HepG2 (cell line): ENCODE results near the gene MCM8. TPM values are rescaled to one million over a fixed set of nuclear protein-coding genes. Genes with fewer than 3 reads are reported as not detected.

Source experiments
- CENPX ChIP-seq: sonication (generic); formaldehyde crosslinking; IDR thresholded peaks from 2 replicates; pipeline ENCODE4 v1.9.0; 2021; ENCODE audit warnings: mild to moderate bottlenecking, missing genetic modification reagents, moderate library complexity
- MIER2 ChIP-seq: IDR thresholded peaks from 2 replicates; pipeline ENCODE4 v1.6.1; 2016; ENCODE audit warnings: missing biosample characterization, missing genetic modification reagents
- NR2C2 ChIP-seq: sonication (generic); formaldehyde crosslinking; IDR thresholded peaks from 2 replicates; pipeline ENCODE4 v1.4.0; 2020; ENCODE audit warnings: missing genetic modification reagents, mild to moderate bottlenecking, moderate library complexity, borderline replicate concordance
- REL ChIP-seq: sonication (generic); formaldehyde crosslinking; conservative IDR thresholded peaks from 2 replicates; pipeline ENCODE4 v1.8.0; 2022; ENCODE audit warnings: mild to moderate bottlenecking, missing genetic modification reagents, moderate library complexity
- RORA ChIP-seq: sonication (generic); formaldehyde crosslinking; IDR thresholded peaks from 2 replicates; pipeline ENCODE4 v1.5.0; 2020; ENCODE audit warnings: mild to moderate bottlenecking, missing genetic modification reagents, moderate library complexity
- SIN3A ChIP-seq: IDR thresholded peaks from 2 replicates; pipeline ENCODE4 v1.6.1; 2011; ENCODE audit warnings: low read depth, mild to moderate bottlenecking, control low read depth, low read length, borderline replicate concordance
- SP1 ChIP-seq, 2 experiments: fragments of 450-650 bp in 1 of 2; sonication (generic) in 1 of 2; formaldehyde crosslinking in 1 of 2; IDR thresholded peaks; 2 replicates each; pipeline versions ENCODE4 v1.4.0 to v1.6.1; 2016 to 2020; ENCODE audit warnings: missing genetic modification reagents in 1 of 2
- SP140L ChIP-seq: sonication (generic); formaldehyde crosslinking; IDR thresholded peaks from 2 replicates; pipeline ENCODE4 v1.4.0; 2020; ENCODE audit warnings: missing genetic modification reagents, borderline replicate concordance
- ZFP90 ChIP-seq: sonication (generic); formaldehyde crosslinking; IDR thresholded peaks from 2 replicates; pipeline ENCODE4 v1.8.0; 2022; ENCODE audit warnings: missing genetic modification reagents, mild to moderate bottlenecking, inconsistent platforms, borderline replicate concordance
- ZNF543 ChIP-seq: sonication (generic); formaldehyde crosslinking; IDR thresholded peaks from 2 replicates; pipeline ENCODE4 v1.4.0; 2020; ENCODE audit warnings: mild to moderate bottlenecking, missing genetic modification reagents
- ZNF780A ChIP-seq: sonication (generic); formaldehyde crosslinking; IDR thresholded peaks from 2 replicates; pipeline ENCODE4 v1.8.0; 2022; ENCODE audit warnings: mild to moderate bottlenecking, missing genetic modification reagents, moderate library complexity
- ZNF841 ChIP-seq: sonication (generic); formaldehyde crosslinking; IDR thresholded peaks from 2 replicates; pipeline ENCODE4 v1.8.1; 2023; ENCODE audit warnings: missing genetic modification reagents, borderline replicate concordance
- ZNF883 ChIP-seq: sonication (generic); formaldehyde crosslinking; IDR thresholded peaks from 2 replicates; pipeline ENCODE4 v1.5.1; 2020; ENCODE audit warnings: mild to moderate bottlenecking, missing genetic modification reagents; ENCODE audit errors: not compliant biosample characterization
- polyA plus RNA-seq, 8 experiments: library from polyadenylated mRNA; depleted of rRNA in 3 of 8; stranded (reverse) in 7 of 8; unstranded in 1 of 8; fragments of >200 nt; fragmentation: Illumina TruSeq in 4 of 8; extraction: Trizol in 4 of 8; gene quantifications; 2 replicates each; pipeline versions ENCODE4 v1.2.1 to v1.2.3, GENCODE V29; 2011 to 2016; ENCODE audit warnings: low read depth in 4 of 8, missing spikeins in 1 of 8, mixed read lengths in 1 of 8; ENCODE audit not compliant: insufficient read depth in 1 of 8
- total RNA-seq, 5 experiments: library from RNA; depleted of rRNA; stranded (reverse); fragments of >200 nt; fragmentation: Illumina TruSeq; extraction: Trizol; gene quantifications; 2 replicates each; pipeline ENCODE4 v1.2.3, GENCODE V29; 2016; ENCODE audit warnings: low read depth in 1 of 5
- TF ChIP-seq, protein P1 (sequence below): sonication (generic); formaldehyde crosslinking; IDR thresholded peaks from 2 replicates; pipeline ENCODE4 v1.4.0; 2020; ENCODE audit warnings: missing genetic modification reagents
- TF ChIP-seq, protein P2 (sequence below): sonication (generic); formaldehyde crosslinking; conservative IDR thresholded peaks from 2 replicates; pipeline ENCODE4 v1.8.1; 2023; ENCODE audit warnings: missing genetic modification reagents
- TF ChIP-seq, protein P3 (sequence below): sonication (generic); formaldehyde crosslinking; IDR thresholded peaks from 2 replicates; pipeline ENCODE4 v1.5.1; 2020; ENCODE audit warnings: mild to moderate bottlenecking, missing genetic modification reagents, borderline replicate concordance
- TF ChIP-seq, protein P4 (sequence below): IDR thresholded peaks from 2 replicates; pipeline ENCODE4 v1.6.1; 2016
- TF ChIP-seq, protein P5 (sequence below): sonication (generic); formaldehyde crosslinking; IDR thresholded peaks from 2 replicates; pipeline ENCODE4 v1.5.1; 2020; ENCODE audit warnings: missing genetic modification reagents, mild to moderate bottlenecking, borderline replicate concordance

The MCM8 gene
- total and polyA plus RNA-seq, 2 of the 13 experiments (the other 11 are each of a cell fraction or from before 2014, with no cell fraction given) = 11.5 to 59.3 TPM

DNA sequence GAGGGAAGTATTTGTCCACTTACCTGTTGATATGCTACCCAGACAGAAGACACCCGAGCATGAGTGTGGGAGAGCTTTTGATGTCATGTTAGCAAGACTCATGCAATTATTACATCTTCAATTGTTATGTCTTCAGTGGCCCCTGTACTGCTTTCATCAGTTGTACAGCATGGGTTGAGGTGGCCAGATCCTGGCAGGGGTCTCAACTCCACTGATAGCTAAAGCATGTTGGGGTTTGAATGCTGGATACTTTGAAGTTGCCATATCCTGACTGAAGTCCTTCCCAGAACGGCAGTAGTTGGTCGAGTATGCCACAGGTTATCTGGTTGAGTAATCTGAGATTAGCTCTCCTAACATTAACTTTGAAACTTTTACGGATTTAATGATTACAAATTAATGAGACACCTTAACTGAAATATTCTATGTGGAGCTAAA lies 56.7 kb downstream of the MCM8 start (continued):
- no peak for TF ChIP-seq ZNF883 (CRISPR knock-in tag)
- TF ChIP-seq MIER2 = 0 out of 2 replicates have a peak, but pooled peaks have one; percentile 14
- no peak for TF ChIP-seq SP1 (IDR thresholded peaks at IDR 0.05)
- TF ChIP-seq SP1 (CRISPR knock-in tag; IDR thresholded peaks at IDR 0.05) = 0 out of 2 replicates have a peak, but pooled peaks have one; percentile 8
- TF ChIP-seq ZFP90 = 0 out of 2 replicates have a peak, but pooled peaks have one; percentile 33
- TF ChIP-seq, protein P1, sequence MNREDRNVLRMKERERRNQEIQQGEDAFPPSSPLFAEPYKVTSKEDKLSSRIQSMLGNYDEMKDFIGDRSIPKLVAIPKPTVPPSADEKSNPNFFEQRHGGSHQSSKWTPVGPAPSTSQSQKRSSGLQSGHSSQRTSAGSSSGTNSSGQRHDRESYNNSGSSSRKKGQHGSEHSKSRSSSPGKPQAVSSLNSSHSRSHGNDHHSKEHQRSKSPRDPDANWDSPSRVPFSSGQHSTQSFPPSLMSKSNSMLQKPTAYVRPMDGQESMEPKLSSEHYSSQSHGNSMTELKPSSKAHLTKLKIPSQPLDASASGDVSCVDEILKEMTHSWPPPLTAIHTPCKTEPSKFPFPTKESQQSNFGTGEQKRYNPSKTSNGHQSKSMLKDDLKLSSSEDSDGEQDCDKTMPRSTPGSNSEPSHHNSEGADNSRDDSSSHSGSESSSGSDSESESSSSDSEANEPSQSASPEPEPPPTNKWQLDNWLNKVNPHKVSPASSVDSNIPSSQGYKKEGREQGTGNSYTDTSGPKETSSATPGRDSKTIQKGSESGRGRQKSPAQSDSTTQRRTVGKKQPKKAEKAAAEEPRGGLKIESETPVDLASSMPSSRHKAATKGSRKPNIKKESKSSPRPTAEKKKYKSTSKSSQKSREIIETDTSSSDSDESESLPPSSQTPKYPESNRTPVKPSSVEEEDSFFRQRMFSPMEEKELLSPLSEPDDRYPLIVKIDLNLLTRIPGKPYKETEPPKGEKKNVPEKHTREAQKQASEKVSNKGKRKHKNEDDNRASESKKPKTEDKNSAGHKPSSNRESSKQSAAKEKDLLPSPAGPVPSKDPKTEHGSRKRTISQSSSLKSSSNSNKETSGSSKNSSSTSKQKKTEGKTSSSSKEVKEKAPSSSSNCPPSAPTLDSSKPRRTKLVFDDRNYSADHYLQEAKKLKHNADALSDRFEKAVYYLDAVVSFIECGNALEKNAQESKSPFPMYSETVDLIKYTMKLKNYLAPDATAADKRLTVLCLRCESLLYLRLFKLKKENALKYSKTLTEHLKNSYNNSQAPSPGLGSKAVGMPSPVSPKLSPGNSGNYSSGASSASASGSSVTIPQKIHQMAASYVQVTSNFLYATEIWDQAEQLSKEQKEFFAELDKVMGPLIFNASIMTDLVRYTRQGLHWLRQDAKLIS = peak; percentile 28; the same call in 1 of the 2 replicates
- TF ChIP-seq ZNF780A (CRISPR knock-in tag) = 0 out of 2 replicates have a peak, but pooled peaks have one; percentile 62
- 0 out of 2 replicates have a peak, but pooled peaks have one; percentile 69 for TF ChIP-seq ZNF841 (CRISPR knock-in tag)
- TF ChIP-seq, protein P2, sequence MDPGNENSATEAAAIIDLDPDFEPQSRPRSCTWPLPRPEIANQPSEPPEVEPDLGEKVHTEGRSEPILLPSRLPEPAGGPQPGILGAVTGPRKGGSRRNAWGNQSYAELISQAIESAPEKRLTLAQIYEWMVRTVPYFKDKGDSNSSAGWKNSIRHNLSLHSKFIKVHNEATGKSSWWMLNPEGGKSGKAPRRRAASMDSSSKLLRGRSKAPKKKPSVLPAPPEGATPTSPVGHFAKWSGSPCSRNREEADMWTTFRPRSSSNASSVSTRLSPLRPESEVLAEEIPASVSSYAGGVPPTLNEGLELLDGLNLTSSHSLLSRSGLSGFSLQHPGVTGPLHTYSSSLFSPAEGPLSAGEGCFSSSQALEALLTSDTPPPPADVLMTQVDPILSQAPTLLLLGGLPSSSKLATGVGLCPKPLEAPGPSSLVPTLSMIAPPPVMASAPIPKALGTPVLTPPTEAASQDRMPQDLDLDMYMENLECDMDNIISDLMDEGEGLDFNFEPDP (CRISPR knock-in tag) = 0 out of 2 replicates have a peak, but pooled peaks have one; percentile 65
- TF ChIP-seq SIN3A = peak; percentile 59; the same call in 1 of the 2 replicates
- peak; percentile 11; the same call in 1 of the 2 replicates for TF ChIP-seq NR2C2 (CRISPR knock-in tag)
- TF ChIP-seq RORA (CRISPR knock-in tag) = no peak
- TF ChIP-seq, protein P3, sequence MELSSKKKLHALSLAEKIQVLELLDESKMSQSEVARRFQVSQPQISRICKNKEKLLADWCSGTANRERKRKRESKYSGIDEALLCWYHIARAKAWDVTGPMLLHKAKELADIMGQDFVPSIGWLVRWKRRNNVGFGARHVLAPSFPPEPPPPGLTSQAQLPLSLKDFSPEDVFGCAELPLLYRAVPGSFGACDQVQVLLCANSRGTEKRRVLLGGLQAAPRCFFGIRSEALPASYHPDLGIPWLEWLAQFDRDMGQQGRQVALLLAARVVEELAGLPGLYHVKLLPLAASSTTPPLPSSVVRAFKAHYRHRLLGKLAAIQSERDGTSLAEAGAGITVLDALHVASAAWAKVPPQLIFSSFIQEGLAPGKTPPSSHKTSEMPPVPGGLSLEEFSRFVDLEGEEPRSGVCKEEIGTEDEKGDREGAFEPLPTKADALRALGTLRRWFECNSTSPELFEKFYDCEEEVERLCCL (CRISPR knock-in tag) = 0 out of 2 replicates have a peak, but pooled peaks have one; percentile 58
- no peak for TF ChIP-seq CENPX (CRISPR knock-in tag)
- TF ChIP-seq, protein P4, sequence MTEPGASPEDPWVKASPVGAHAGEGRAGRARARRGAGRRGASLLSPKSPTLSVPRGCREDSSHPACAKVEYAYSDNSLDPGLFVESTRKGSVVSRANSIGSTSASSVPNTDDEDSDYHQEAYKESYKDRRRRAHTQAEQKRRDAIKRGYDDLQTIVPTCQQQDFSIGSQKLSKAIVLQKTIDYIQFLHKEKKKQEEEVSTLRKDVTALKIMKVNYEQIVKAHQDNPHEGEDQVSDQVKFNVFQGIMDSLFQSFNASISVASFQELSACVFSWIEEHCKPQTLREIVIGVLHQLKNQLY (CRISPR knock-in tag) = no peak
- TF ChIP-seq ZNF543 (CRISPR knock-in tag) = 0 out of 2 replicates have a peak, but pooled peaks have one; percentile 31
- TF ChIP-seq, protein P5, sequence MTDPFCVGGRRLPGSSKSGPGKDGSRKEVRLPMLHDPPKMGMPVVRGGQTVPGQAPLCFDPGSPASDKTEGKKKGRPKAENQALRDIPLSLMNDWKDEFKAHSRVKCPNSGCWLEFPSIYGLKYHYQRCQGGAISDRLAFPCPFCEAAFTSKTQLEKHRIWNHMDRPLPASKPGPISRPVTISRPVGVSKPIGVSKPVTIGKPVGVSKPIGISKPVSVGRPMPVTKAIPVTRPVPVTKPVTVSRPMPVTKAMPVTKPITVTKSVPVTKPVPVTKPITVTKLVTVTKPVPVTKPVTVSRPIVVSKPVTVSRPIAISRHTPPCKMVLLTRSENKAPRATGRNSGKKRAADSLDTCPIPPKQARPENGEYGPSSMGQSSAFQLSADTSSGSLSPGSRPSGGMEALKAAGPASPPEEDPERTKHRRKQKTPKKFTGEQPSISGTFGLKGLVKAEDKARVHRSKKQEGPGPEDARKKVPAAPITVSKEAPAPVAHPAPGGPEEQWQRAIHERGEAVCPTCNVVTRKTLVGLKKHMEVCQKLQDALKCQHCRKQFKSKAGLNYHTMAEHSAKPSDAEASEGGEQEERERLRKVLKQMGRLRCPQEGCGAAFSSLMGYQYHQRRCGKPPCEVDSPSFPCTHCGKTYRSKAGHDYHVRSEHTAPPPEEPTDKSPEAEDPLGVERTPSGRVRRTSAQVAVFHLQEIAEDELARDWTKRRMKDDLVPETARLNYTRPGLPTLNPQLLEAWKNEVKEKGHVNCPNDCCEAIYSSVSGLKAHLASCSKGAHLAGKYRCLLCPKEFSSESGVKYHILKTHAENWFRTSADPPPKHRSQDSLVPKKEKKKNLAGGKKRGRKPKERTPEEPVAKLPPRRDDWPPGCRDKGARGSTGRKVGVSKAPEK (CRISPR knock-in tag) = peak; percentile 5; the same call in 1 of the 2 replicates
- TF ChIP-seq REL (CRISPR knock-in tag) = peak; percentile 62; the same call in 1 of the 2 replicates
- TF ChIP-seq SP140L = no peak
